ENCODE data around the gene IFNA10.

Gene IFNA10

GRCh38 chr9:21160178-21160577, 46.8 kb downstream of the IFNA10 start:
- no peak for TF ChIP-seq CTCF (IDR thresholded peaks at IDR 0.05)
- Mint-ChIP-seq H3K27me3 (ENCODE audit: low read depth, poor library complexity) (peaks cover 3% of the 10 kb centered on the region), H3K27ac (peak overlapping the region; percentile 47), H3K9me3 (peaks cover 19% of the 10 kb centered on the region), H3K4me3 (no peak overlapping the region), H3K4me1 (peaks cover 8% of the 10 kb centered on the region), H3K36me3 (ENCODE audit: low read depth) (no peaks in the 10 kb centered on the region)
- DNase-seq: no peak
